Neural progenitor cell (in vitro differentiated cells): ENCODE results near the gene ZNF221. TPM values are rescaled to one million over a fixed set of nuclear protein-coding genes. Genes with fewer than 3 reads are reported as not detected.
"Not testable (repeated sequence)": the region's sequence is repeated elsewhere in the genome, so short reads cannot be mapped to it uniquely, and the experiment has no call there.

Experiments used
- DNase-seq: peaks from one replicate; pipeline ENCODE4 v3.0.0-alpha.2; 2016; ENCODE audit warnings: low spot score
- H2AFZ ChIP-seq: fragments of 200-600 bp; sonication (generic); replicated peaks from 2 replicates; pipeline ENCODE4 v1.6.1; 2016; ENCODE audit warnings: antibody characterized with exemption
- H3F3A ChIP-seq: fragments of 200-600 bp; sonication (generic); 2 replicates; pipeline ENCODE4 v1.6.1; 2016; ENCODE audit warnings: antibody characterized with exemption, low read depth
- H3K27ac ChIP-seq: fragments of 200-600 bp; sonication (generic); 2 replicates; pipeline ENCODE4 v1.5.1; 2016; ENCODE audit warnings: mild to moderate bottlenecking
- H3K27me3 ChIP-seq: fragments of 200-600 bp; sonication (generic); 2 replicates; pipeline ENCODE4 v1.6.1; 2016; ENCODE audit warnings: mild to moderate bottlenecking, moderate library complexity
- H3K36me3 ChIP-seq: fragments of 200-600 bp; sonication (generic); 2 replicates; pipeline ENCODE4 v1.5.1; 2016
- H3K4me1 ChIP-seq: fragments of 200-600 bp; sonication (generic); 2 replicates; pipeline ENCODE4 v1.6.1; 2016; ENCODE audit warnings: mixed run types
- H3K4me2 ChIP-seq: fragments of 200-600 bp; sonication (generic); 2 replicates; pipeline ENCODE4 v1.6.1; 2016
- H3K4me3 ChIP-seq: fragments of 200-600 bp; sonication (generic); 2 replicates; pipeline ENCODE4 v1.5.1; 2016
- H3K79me2 ChIP-seq: fragments of 200-600 bp; sonication (generic); 2 replicates; pipeline ENCODE4 v1.6.1; 2016; ENCODE audit warnings: low read depth
- H3K9ac ChIP-seq: fragments of 200-600 bp; sonication (generic); 2 replicates; pipeline ENCODE4 v1.6.1; 2016
- H3K9me3 ChIP-seq: fragments of 200-600 bp; sonication (generic); 2 replicates; pipeline ENCODE4 v1.5.1; 2016; ENCODE audit warnings: low read depth
- H4K20me1 ChIP-seq: fragments of 200-600 bp; sonication (generic); 2 replicates; pipeline ENCODE4 v1.6.1; 2016; ENCODE audit warnings: low read depth
- H3K27ac Mint-ChIP-seq: 3 replicates; pipeline ENCODE4 v1.8.0; 2021; ENCODE audit warnings: mixed read lengths
- H3K27me3 Mint-ChIP-seq: 2 replicates; pipeline ENCODE4 v1.8.0; 2022; ENCODE audit warnings: low read depth, mild to moderate bottlenecking, inconsistent platforms, moderate library complexity, mixed read lengths; ENCODE audit not compliant: insufficient read depth
- H3K36me3 Mint-ChIP-seq: 3 replicates; pipeline ENCODE4 v1.8.0; 2021; ENCODE audit warnings: mixed read lengths
- H3K4me1 Mint-ChIP-seq: 3 replicates; pipeline ENCODE4 v1.8.0; 2021; ENCODE audit warnings: mixed read lengths
- H3K4me3 Mint-ChIP-seq: 3 replicates; pipeline ENCODE4 v1.8.0; 2021; ENCODE audit warnings: mild to moderate bottlenecking, moderate library complexity, mixed read lengths
- H3K9me3 Mint-ChIP-seq: 3 replicates; pipeline ENCODE4 v1.8.0; 2020; ENCODE audit warnings: mixed read lengths
- EZH2 ChIP-seq: fragments of 200-600 bp; sonication (generic); IDR thresholded peaks from 2 replicates; pipeline ENCODE4 v1.6.1; 2017; ENCODE audit warnings: antibody characterized with exemption, mild to moderate bottlenecking, moderate library complexity
- EZH2phosphoT487 ChIP-seq: fragments of 200-600 bp; sonication (generic); IDR thresholded peaks from 2 replicates; pipeline ENCODE4 v1.6.1; 2017; ENCODE audit warnings: antibody characterized with exemption
- total RNA-seq: library from RNA; depleted of rRNA; stranded (reverse); fragments of >200 nt; gene quantifications from 2 replicates; pipeline ENCODE4 v1.2.3, GENCODE V29; 2015; ENCODE audit warnings: low replicate concordance
- TF ChIP-seq, protein P1 (sequence below): fragments of 200-600 bp; sonication (generic); IDR thresholded peaks from 2 replicates; pipeline ENCODE4 v1.5.1; 2017; ENCODE audit warnings: antibody characterized with exemption, mild to moderate bottlenecking

The ZNF221 gene
- total RNA-seq, 1 donor from 2014 or later, result 12.2 TPM

DNA sequence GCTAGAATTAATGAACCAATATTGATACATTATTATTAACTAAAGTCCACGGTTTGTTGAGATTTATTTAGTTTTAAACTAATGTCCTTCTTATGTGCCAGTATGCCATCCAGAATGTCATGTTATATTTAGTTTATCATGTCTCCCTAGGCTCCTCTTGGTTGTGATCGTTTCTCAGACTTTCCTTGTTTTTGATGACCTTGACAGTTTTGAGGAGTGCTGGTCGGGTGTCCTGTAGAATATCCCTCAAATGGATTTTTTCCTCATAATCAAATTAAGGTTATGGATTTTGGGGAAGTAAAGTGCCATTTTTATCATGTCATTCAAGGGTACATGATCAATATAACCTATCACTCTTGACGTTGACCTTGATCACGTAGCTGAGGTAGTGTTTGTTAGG, 9.8 kb upstream of the ZNF221 start:
- Mint-ChIP-seq H3K9me3 (peaks cover 15% of the 10 kb centered on the region), H3K27ac (no peak overlapping the region), H3K27me3 (no peaks in the 10 kb centered on the region), H3K4me1 (no peaks in the 10 kb centered on the region), H3K36me3 (no peaks in the 10 kb centered on the region), H3K4me3 (no peak overlapping the region)
- Histone ChIP-seq H3K36me3 (no peaks in the 10 kb centered on the region), H3K4me1 (no peaks in the 10 kb centered on the region), H2AFZ (no peak overlapping the region), H3K9ac (no peak overlapping the region), H3K27ac (no peak overlapping the region), H3F3A (no peaks in the 10 kb centered on the region), H3K4me2 (no peak overlapping the region), H3K9me3 (peaks cover 4% of the 10 kb centered on the region), H3K4me3 (no peak overlapping the region), H3K79me2 (no peaks in the 10 kb centered on the region), H4K20me1 (no peaks in the 10 kb centered on the region), H3K27me3 (peaks cover 19% of the 10 kb centered on the region)
- no peak for DNase-seq
- no peak for TF ChIP-seq EZH2phosphoT487
- TF ChIP-seq, protein P1, sequence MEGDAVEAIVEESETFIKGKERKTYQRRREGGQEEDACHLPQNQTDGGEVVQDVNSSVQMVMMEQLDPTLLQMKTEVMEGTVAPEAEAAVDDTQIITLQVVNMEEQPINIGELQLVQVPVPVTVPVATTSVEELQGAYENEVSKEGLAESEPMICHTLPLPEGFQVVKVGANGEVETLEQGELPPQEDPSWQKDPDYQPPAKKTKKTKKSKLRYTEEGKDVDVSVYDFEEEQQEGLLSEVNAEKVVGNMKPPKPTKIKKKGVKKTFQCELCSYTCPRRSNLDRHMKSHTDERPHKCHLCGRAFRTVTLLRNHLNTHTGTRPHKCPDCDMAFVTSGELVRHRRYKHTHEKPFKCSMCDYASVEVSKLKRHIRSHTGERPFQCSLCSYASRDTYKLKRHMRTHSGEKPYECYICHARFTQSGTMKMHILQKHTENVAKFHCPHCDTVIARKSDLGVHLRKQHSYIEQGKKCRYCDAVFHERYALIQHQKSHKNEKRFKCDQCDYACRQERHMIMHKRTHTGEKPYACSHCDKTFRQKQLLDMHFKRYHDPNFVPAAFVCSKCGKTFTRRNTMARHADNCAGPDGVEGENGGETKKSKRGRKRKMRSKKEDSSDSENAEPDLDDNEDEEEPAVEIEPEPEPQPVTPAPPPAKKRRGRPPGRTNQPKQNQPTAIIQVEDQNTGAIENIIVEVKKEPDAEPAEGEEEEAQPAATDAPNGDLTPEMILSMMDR, result no peak

DNA sequence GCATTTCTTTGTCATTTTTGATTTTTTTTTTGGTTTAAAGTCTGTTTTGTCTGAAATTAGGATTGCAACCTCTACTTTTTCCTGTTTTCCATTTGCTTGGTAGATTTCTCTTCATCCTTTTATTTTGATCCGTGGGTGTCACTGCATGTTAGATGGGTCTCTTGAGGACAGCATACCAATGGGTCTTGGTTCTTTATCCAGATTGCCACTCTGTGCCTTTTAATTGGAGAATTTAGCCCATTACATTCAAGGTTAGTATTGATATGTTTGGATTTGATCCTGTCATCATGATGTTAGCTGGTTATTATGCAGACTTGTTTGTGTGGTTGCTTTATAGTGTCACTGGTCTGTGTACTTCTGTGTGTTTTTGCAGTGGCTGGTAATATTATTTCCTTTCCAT, 3.6 kb upstream of the ZNF221 start:
- not testable (repeated sequence) for H2AFZ ChIP-seq, H3K4me1 ChIP-seq, H3K27me3 ChIP-seq, H3K4me2 ChIP-seq, H3K27ac ChIP-seq, H4K20me1 ChIP-seq, H3K36me3 Mint-ChIP-seq, H3K27ac Mint-ChIP-seq, DNase-seq, H3K4me1 Mint-ChIP-seq, H3K9ac ChIP-seq, H3K36me3 ChIP-seq, H3F3A ChIP-seq, H3K4me3 ChIP-seq, H3K4me3 Mint-ChIP-seq, H3K27me3 Mint-ChIP-seq, H3K79me2 ChIP-seq, H3K9me3 ChIP-seq
- peaks cover 46% of the 10 kb centered on the region for H3K9me3 Mint-ChIP-seq

DNA sequence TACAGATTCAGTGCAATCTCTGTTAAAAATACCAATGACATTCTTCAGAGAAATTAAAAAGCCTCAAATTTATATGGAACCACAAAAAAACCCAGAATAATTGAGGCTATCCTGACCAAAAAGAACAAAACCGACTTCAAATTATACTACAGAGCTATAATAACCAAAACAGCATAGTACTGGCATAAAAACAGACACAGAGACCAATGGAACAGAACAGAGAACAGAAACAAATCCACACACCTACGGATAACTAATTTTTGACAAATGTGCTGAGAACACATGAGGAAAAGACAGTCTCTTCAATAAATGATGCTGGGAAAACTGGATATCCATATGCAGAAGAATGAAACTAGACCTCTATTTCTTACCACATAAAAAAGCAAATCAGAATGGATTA, 1.2 kb upstream of the ZNF221 start:
- H4K20me1 ChIP-seq, H3K79me2 ChIP-seq, H3K36me3 ChIP-seq, H3K27me3 Mint-ChIP-seq, H3K27ac Mint-ChIP-seq, H3K9ac ChIP-seq, H3K4me1 ChIP-seq, H3F3A ChIP-seq, H3K4me2 ChIP-seq, H2AFZ ChIP-seq, H3K9me3 ChIP-seq, DNase-seq, H3K27ac ChIP-seq, H3K27me3 ChIP-seq, H3K4me3 ChIP-seq, H3K4me1 Mint-ChIP-seq: not testable (repeated sequence)
- H3K9me3 Mint-ChIP-seq, result peaks cover 54% of the 10 kb centered on the region
- H3K36me3 Mint-ChIP-seq, result peaks cover 18% of the 10 kb centered on the region
- peak overlapping the region; percentile 12 for H3K4me3 Mint-ChIP-seq

DNA sequence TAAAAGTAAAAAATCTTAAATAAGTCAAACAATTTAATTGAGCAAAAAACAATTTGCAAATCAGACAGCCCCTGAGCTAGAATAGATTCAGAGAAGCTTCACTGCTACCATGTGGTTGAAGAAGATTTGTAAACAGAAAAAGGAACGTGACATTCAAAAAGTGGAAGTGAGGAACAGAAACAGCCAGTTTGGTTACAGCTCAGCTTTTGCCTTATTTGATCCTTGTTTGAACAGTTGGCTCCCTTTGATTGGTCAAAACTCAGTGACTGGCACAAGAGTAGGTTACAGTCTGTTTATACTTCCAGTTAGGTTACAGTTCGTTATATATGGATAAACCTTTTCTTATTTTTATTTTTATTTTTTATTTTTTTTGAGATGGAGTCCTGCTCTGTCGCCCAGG, 5.8 kb downstream of the ZNF221 start:
- Histone ChIP-seq H3K4me2 (no peak overlapping the region), H3K36me3 (peaks cover 5% of the 10 kb centered on the region), H3K27ac (no peak overlapping the region), H3K9ac (no peak overlapping the region), H3F3A (no peaks in the 10 kb centered on the region), H3K27me3 (no peaks in the 10 kb centered on the region), H4K20me1 (no peaks in the 10 kb centered on the region), H2AFZ (no peak overlapping the region), H3K9me3 (peaks cover 14% of the 10 kb centered on the region), H3K4me3 (no peak overlapping the region), H3K4me1 (no peaks in the 10 kb centered on the region), H3K79me2 (peaks cover 15% of the 10 kb centered on the region)
- TF ChIP-seq EZH2, result no peak
- TF ChIP-seq EZH2phosphoT487, result no peak
- TF ChIP-seq, protein P1, result no peak
- no peaks in the 10 kb centered on the region for H3K4me1 Mint-ChIP-seq
- no peak overlapping the region for H3K4me3 Mint-ChIP-seq
- peaks cover 4% of the 10 kb centered on the region for H3K27me3 Mint-ChIP-seq
- H3K27ac Mint-ChIP-seq, result no peak overlapping the region
- peaks cover 59% of the 10 kb centered on the region for H3K36me3 Mint-ChIP-seq
- peaks cover 59% of the 10 kb centered on the region for H3K9me3 Mint-ChIP-seq
- no peak for DNase-seq
